Left kidney (tissue), 2 donors: ENCODE results near the gene C2orf76. TPM values are rescaled to one million over a fixed set of nuclear protein-coding genes. Genes with fewer than 3 reads are reported as not detected.
A peak's percentile ranks its signal among the peaks of the same experiment; 100 is the strongest.

Experiments
- DNase-seq: peaks from one replicate; pipeline ENCODE4 v3.0.0-alpha.2; 2013
- polyA plus RNA-seq: library from polyadenylated mRNA; unstranded; fragments of 120-200 nt; gene quantifications from one replicate; pipeline ENCODE4 v1.2.1, GENCODE V29; 2013; ENCODE audit not compliant: insufficient read length

The C2orf76 gene
- polyA plus RNA-seq, 1 donor: 20.3 TPM

DNA sequence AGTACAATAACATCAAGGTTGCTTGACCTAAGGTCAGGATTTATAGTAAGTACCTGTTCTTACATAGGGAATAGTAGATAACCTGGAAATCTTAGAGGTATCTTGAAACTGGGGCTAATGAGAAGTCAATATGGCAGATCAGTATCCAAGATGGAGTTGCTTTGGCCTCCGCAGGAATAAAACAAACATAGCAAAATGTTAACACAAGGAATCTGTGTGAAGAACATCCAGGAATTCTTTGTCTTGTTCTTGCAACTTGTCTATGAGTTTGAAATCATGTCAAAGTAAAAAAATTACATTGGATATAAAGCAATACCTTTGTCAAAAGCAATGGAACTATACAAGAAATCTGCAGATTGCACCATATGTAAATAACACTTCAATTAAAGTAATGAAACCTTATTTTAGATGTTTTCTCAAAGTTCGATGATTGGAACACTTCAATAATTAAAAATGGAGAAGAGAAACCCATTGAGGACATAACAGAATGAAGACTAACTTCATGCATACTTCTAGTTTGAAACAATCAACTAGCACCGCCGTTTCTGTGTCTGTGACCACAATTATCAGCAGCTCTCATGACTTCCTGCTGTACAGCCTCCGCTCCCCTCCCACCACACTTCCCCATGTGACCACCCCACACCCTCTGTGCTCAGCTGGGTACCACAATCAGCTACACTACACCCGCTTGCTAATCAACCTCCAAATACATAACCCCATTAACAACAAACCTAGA is 27.6 kb downstream of the C2orf76 start:
- no peak for DNase-seq

DNA sequence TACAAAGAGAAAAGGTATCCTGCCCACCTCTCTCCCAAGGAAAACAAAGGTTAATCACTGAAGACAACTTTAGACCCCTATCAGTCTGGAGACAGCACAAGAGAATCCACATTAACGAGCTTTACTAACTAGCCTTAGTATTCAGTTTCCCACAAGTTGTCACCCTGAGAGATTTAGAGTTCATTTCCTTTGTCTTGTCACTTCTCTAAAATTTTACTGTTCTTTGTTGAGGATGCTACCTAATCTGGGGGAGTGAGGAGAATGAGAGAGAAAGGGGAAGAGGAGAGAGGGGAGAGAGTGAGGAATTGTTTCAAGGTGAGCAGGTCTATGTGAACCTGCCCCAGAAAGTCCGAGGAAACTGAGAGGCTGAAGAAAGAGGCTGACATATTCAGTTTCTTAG is 28.4 kb downstream of the C2orf76 start:
- DNase-seq: peak; percentile 28

DNA sequence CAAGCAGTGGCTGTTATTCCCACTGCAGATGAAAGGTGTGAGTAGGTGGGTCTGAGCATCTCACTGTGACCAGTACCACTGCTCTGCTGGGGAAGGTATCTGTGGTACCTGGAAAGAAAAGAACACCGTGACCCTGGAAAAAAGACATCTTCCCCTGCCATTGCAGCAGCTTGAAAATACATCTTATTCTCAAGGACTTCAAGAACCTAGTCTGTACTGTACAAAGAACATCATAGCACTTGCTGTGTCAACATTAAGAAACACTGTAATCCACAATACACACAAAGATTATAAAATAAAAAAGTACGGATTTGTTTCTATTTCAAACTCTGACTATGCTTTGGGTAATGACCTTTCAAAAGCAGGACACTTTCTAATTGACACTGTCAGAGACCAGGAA is 28.9 kb downstream of the C2orf76 start:
- DNase-seq: no peak

DNA sequence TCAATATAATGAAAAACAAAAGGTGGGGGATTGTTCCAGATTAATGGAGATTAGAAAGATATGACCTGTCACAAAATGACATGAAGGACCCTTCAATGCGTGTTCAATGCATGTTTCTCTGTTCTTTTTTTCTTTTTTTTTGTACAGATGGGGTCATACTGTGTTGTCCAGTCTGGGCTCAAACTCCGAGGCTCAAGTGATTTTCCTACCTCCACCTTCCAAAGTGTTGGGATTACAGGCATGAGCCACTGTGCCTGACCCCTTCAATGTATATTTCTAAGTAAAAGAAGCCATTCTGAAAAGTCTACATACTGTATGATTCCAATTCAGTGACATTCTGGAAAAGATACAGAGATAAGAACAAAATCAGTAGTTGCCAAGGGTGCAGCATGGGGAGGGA is 32.8 kb downstream of the C2orf76 start:
- no peak for DNase-seq

DNA sequence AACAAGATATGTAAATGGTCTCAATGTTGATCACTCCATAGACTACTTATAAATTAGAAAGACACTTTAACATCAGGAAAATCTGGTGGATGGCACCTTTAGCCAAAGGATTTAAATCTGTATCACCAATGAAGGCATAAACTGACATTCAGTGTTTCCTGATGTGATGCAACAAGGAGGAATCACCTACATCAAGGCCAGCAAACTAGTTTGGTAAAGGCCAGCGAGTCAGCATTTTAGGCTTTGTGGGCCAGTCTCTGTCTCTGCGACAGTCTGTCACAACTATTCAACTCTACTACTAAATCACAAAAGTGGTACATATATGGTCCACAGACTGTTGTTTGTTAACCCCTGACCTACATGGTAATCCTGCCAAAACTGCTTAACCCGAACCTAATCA is 33.3 kb downstream of the C2orf76 start:
- DNase-seq: no peak

DNA sequence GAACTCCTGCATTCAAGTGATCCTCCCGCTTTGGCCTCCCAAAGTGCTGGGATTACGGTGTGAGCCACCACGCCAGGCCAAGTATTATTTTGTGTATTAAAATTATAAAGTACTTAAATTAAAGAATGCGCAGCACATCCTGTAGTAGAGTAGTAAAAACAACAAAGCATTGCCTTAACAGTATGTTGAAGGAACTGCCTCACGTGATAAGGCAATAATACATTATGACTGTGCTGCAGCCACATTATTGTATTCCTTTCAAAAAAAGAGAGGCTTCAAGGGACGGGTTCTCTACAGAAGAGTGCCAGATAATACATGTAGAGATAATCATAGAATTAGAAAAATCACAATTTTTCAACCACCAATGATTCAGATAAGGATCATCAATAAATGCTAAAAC is 33.7 kb downstream of the C2orf76 start:
- no peak for DNase-seq

DNA sequence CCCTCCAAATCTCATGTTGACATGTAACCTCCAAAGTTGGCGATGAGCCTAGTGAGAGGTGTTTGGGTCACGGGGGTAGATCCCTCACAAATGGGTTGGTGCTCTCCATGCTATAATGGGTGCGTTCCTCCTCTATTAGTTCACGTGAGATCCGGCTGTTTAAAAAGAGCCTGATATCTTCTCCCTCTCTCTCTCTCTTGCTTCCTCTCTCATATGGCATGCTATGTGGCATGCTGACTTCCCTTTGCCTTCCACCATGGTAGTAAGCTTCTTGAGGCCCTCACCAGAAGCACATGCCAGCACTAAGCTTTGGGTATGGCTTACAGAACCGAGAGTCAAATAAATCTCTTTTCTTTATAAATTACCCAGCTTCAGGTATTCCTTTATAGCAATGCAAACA is 39.2 kb downstream of the C2orf76 start:
- DNase-seq: no peak

DNA sequence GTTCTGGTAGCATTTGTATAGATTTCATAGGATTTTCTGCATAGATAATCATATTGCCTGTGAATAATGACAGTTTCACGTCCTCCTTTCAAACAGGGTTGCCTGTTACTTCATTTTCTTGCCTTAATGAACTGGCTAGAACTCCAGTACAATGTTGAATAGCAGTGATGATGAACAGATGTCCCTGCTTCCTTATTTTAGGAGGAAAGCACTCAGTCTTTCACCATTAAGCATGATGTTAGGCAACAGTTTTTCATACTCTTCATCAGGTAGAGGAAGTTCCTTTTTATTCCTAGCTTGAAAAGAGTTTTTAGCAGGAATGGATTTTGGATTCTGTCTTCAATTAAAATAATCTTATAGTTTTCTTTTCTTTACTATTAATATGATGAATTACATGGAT is 39.7 kb downstream of the C2orf76 start:
- no peak for DNase-seq

DNA sequence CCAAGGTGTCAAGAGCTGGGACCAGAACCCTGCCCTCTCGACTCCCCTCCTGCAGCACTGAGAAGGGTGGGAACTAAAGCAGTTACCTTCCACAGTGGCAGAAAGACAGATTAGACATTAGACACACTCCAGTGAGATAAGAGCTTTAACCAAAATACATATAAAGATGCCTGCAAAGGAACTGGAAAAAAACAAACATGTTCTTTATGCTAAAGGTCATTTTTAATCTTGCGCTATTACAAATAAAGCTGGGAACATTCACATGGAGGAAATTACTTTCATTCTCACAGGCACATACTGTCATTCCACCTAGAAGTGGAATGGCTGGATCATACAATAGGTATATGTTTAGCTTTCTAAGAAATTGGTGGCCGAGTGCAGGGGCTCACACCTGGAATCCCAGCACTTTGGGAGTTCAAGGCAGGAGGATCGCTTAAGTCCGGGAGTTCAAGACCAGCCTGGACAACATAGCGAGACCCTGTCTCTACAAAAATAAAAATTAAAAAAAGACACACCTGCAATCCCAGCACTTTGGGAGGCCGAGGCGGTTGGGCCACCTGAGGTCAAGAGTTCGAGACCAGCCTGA is 41.9 kb downstream of the C2orf76 start:
- DNase-seq: no peak

DNA sequence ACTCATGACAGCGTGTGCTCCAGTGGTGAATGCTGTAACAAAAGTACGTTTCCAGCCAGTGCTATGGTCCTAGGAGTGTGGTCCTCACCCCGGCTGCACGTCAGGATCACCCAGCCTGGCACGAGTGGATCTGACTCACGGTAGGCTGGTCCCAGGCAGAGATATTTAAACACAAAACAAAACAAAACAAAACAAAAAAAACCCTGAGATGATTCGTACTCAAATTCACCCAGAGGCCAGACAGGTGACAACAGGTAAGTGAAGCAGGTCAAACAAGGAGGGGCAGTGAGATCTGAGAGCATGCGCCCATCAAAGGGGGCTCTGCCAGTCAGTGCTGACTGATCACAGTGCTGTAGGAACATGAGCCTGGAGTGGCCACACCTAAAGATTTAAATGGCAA is 43.2 kb downstream of the C2orf76 start:
- no peak for DNase-seq

DNA sequence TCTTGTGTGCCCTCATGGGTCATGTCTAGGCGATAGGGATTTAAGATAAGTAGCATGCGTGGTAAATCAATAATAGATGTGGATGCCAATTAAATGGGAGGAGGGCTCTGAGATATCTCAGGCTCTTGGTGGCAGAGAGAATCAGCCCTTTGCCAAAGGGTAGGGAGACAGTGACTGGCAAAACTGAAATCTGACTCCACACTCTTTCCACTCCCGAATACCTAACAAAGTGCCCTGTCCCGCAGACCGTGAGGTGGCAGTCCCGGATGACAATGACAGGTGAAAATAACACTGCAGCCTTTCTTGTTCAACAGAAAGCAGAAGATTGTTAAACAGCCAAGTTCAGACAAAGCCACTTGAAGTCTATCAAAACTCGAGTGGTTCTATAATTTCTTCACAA is 47.0 kb downstream of the C2orf76 start:
- DNase-seq: no peak

DNA sequence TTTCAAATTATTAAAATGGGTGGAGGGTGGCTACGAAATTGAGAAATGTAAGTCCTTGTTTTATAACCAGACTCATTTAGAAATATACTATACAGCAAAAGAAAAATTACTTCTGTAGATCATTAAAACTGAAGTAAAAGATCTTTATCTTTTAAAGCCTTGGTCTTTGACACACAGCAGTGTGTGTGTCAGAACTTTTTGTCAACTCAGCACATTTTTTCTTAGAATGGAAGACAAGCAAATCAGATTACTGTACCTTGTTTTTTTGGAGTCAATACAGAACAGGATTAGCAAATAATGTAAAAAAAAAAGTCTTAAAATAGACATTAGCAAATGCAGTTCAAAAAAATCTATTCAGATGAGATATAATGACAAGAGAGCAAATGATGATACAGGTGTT is 49.1 kb downstream of the C2orf76 start:
- no peak for DNase-seq

DNA sequence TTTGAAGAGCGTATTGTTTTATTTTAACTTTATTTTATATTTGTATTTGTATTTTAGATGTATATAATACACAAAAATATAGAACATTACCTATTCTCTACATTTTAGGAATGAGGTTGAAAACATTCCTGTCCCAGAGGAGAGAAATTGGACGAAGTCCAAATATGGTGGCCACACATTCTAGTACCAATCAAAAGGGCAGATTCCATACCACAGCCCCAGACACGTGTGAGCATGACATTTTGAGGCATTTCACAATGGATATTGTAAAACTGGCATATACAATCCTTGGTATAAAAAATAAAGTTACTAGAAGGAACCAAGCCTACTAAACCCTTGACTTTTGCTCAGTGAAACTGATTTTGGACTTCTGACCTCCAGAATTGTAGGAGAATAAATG is 50.6 kb downstream of the C2orf76 start:
- DNase-seq: no peak

DNA sequence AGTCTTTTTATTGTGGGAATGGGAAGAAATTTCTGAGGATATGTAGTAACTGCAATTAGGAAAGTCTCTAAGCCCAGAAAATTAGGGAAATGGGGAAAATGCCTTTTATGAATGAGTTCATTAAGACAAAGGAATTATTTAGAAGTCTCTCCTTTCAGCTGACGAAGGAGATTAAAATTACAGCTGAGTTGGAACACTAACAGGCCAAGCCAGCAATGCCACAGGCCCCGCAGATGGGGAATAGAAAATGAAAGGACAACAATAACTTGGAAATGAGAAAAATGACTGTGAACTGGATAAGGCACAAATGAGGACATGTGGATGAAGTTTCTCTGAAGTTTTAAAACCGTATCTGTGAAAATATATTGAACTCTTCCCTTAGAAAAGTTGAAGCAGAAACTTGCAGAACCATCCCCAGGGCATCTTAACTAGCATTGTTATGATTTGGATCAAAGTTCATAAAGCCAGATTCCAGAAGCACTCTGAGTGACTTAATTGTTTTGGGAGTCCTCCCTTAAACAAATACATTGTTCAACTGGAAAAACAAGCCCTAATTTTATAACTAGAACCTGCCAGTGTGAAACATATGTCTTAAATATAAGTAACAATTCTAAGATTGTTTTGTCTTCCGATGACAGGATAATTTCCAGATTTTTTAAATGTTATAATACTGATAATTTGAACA is 51.3 kb downstream of the C2orf76 start:
- no peak for DNase-seq

DNA sequence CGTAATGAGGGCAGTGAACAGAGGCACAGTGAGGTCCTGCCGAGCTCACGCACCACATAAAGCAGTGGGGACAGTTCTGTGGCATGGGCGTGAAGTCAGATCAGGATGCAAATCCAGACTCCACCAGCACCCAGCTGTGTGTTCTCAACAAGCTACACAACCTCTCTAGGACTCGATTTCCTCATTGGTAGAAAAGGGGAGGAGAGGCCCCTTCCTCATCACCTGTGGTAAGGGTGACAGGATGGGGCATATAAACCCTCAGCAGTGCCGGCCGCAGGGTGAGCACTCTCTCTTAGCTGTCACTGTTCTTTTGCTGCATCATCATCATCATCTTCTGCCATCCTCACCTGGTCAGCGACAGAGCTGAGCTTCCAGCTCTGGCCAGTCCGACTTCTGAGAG is 54.8 kb downstream of the C2orf76 start:
- DNase-seq: no peak

DNA sequence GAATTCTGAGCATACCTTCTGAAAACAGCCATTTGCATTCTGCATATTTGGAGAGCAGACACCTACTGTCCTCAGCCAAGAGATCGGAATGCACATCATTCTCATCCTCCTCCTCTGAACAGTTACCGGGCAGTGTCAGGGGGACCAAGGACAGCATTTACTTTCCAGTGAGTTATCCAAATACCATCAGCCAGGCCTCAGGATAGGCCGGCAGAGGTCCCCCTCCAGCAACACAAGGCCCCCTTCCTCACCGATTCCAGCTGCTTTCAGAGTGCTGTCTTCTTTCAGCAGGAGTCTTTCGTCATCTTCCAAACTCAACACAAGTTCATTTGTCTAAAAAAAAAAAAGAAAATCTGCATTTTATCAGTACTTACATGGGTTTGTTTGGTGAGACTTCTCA is 55.3 kb downstream of the C2orf76 start:
- DNase-seq: no peak

DNA sequence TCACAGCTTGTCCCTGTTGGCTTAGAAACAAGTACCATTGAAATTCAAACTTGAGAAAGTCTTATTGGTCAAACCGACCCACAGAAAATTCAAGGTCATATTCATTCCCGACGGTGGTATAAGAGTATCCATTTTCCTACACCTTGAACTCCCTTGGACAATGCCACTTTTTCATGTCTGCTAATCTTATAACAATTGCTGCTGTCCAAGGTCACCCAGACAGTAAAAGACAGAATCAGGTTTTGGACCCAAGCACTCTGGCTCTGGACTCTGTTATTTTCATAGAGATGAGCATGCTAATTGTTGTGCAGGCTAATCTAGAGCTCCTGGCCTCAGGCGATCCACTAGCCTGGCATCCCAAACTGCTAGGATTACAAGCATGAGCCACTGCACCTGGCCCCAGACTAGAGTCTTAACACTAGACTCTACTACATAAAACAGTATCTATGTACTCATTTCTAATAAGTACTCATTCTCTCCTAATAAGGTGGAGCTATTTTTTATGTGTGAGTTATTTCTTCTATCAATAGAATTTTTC is 57.8 kb downstream of the C2orf76 start:
- DNase-seq: no peak

DNA sequence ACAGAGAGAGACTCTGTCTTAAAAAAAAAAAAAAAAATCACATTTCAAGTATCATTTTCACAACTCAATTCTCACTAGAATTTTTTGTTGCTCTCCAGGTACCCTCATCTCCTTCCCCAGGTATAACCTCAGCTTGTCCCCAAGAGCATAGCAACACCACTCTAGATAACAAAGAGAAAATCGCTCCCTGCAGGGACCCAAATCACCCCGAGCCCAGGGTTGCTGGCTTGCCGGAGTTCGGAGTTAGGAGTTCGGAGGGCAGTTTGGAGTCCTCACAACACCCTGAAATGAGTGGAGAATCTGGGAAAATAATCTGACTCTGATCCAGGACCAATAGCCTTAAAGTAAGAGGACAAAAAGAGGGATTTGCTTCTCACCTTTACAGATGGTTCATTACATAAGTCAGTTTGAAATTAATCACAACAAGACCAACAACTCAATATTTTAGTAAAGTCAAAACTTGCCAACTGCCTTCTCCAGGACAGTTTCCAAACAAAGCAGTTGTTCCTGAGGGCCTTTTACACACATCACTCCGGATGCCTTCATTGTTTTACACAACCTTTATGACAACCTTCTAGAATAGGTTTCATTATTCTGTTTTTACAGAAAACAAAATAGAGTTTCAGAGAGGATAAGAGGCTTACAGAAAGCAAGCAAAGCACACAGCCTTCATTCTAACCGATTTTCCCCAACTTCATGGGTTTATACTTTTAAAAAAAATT is 59.1 kb downstream of the C2orf76 start:
- DNase-seq: no peak

DNA sequence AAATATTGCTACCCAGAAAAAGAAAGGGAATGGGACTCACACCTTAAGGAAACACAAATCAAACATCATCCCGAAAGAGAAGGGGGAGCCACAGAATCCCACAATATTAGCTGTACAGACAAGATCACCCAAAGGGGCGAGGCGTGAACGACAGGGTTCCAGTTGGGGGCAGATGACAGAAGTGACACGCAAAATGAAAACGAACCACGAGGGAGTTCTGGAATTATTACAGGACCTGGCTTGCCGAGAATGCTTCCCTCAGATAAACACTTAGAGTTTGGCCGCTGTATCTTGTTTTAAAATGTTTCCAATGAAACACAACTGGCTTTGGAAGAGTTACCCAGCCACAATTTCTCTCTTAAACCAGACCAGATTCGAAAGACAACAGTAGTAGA is 60.4 kb downstream of the C2orf76 start:
- no peak for DNase-seq

DNA sequence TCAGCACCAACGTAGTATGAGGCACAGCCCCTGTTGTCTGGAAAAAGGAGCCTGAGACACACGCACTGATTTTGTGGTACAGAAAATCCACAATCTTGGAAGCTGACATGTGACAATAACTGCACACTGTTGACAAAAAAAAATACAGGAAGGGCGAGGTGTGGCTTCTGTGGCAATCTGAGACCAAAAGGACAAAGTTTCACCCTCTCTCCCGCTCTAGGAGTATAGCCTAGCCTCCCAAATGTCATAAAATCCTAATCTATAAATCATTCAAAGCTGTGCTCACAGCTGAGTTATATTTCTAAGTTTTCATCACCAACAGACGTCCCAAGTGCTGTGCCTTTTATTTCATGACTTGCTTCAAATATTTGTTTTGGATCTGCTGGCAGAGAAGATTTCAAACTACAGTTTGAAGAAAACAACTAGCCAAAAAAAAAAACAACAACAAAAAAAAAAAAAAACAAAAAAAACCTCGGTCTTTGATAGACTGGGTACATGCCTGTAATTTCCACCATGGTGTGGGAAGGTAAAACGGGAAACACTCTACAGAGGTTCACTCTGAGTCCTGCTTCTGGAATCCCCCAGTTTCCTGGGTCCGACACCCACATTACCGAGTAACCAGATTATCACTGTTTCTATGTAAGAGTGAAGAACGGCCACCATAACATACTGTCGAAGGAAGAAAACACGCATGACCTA is 61.0 kb downstream of the C2orf76 start:
- DNase-seq: no peak

DNA sequence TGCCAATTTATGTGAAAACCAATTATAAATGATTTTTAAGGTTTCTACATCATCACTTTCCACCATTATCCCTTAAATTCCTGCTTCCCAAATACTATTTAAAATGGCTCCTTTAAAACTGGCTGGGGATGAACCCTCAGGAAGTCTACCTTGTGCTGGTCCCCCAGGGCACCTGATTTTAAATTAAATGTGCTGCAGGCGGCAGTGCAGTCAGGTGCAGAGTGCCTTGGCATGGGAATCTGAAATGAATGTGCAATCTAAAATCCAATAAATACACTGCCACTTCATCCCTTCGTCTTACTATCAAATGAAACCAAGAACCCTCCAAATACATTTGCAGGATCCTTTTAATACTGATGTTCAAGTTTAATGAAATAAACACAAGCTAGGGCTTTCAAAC is 61.8 kb downstream of the C2orf76 start:
- DNase-seq: no peak

DNA sequence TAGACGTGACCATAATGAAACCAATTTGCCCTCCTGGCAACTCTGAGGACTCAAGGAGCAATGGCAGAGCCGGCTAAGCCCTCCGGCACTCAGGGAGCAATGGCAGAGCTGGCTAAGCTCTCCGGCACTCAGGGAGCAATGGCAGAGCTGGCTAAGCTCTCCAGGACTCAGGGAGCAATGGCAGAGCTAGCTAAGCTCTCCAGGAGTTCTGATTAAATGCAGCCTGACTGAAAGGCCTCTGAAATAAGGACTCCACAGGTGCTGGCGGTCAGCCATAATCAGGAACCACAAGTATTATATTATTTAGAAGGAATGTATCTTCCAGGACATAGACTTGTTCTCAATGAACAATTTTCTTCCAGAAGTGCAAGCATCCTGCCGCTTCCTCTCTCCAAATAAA is 65.2 kb downstream of the C2orf76 start:
- DNase-seq: no peak
